Measurements from ENCODE around the gene BEX3. TPM values are rescaled to one million over a fixed set of nuclear protein-coding genes. Genes with fewer than 3 reads are reported as not detected.
A peak's percentile ranks its signal among the peaks of the same experiment; 100 is the strongest.
"Not testable (repeated sequence)": the region's sequence is repeated elsewhere in the genome, so short reads cannot be mapped to it uniquely, and the experiment has no call there.

BEX3 gene
- total and polyA plus RNA-seq, 7 experiments from 2014 or later: 5.9 to 192 (median 66.0) TPM

DNA sequence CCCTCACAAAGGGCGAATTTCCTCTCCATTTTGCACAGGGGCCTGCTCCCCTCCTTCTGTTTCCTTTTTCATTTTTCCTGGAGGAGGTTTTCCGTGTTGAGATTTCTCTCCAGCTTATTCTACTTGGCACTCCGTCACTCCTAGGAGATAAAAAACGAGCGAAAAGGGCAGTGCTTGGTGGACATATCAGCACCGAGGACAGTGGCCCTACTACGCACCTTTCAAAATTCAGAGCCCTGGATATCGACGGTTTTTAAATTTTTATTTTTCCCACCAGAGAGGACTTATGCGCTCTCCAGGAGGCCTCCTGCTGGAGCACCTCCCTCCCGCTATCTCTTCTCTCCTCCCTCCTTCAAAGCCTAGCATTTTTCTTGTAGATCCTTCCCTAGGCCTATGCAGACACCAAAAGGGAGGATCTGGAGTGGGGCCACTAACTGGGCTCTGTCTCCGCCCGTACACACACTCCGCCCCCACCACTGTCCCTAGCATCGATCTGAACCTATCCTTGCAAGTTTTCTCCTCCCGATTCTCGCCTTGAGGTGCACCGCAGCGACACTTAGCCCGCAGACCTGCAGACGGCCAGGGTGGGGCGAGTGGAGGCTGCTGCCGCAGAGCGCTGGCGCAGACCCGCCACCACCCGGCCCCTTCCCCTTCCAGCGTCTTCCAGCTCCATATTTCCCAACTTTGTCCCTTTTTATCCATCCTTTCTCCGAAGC, 28.5 kb upstream of the BEX3 start:
- peaks cover 0 to 8% (median 0%) of the 10 kb centered on the region in 5 donors for H3K27me3 Mint-ChIP-seq
- Histone ChIP-seq H3K4me1 (ENCODE audit: control insufficient read depth in 2 of 2, insufficient read depth in 2 of 2, low read length in 2 of 2) (no peaks in the 10 kb centered on the region), H3K4me3 (ENCODE audit: low read length) (no peak overlapping the region), H3K27me3 (ENCODE audit: control insufficient read depth in 2 of 2, insufficient read depth in 2 of 2, low read length in 2 of 2) (no peaks in the 10 kb centered on the region), H3K9me3 (ENCODE audit: control insufficient read depth in 2 of 3, low read length in 3 of 3) (no peaks in the 10 kb centered on the region), H3K27ac (ENCODE audit: low read depth, low read length) (no peak overlapping the region), H3K36me3 (ENCODE audit: control insufficient read depth in 2 of 3, insufficient read depth in 3 of 3, low read length in 3 of 3) (no peaks in the 10 kb centered on the region)
- ATAC-seq (no peak), DNase-seq (no peak)
- intact Hi-C loops (cut with micrococcal nuclease): loop anchor here in 1 of 2 donors (10.0 kb wide), 1 partner anchor 93 kb away; the partner anchor contains the start of gene TCEAL8
- H3K4me1 Mint-ChIP-seq: peaks cover 0 to 5% (median 3%) of the 10 kb centered on the region in 7 donors
- ChIA-PET CTCF (interaction anchor here (1.1 to 1.7 kb wide), 2 partner anchors 117 to 142 kb away, joined by 3 to 8 read pairs; no protein-coding TSS in a partner anchor), POLR2A (interaction anchor here (1.2 kb wide), 1 partner anchor 9 kb away, joined by 4 read pairs; no protein-coding TSS in a partner anchor)
- no peak overlapping the region for H3K27ac Mint-ChIP-seq
- H3K36me3 Mint-ChIP-seq: no peaks in the 10 kb centered on the region
- no peak overlapping the region for H3K4me3 Mint-ChIP-seq
- no peaks in the 10 kb centered on the region for H3K9me3 Mint-ChIP-seq

DNA sequence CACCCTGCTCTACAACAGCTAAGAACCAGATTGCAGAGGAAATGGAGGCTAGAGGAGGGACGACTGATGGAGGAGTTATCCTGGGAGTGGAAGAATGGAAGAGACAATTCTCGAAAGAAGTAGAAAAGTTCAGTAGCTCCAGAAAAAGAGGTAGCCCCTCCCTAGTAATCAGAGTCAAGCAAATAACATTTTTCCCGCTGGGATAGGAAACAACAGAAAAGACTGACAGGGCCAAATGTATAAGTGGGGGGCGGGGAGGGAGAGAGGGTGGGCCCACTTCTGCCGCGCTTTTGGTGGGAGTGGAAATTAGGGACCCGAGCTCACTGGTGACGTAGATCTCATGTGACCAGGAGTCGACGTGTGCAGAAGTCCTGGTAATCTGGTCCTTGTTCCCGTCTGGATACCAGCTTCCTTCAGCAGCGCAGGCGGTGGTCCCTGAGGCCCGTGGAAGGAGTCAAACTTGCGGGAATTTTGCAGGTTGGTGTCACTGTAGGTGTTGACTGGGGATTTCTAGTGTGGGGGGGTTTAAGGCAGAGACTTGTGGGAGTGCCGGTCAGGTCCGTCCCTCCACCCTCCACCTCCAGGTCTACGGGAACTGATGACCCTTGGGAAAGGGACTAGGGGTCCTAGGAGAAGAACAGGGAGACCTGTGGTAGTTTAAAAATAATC, 20.1 kb upstream of the BEX3 start, which contains the start of gene TCEAL9:
Gene TCEAL9, plus strand, starts transcription at position 377 of the 669 bp plus-strand sequence. CDS start 1,179 bp downstream, outside the sequence.
- Mint-ChIP-seq H3K27ac (peak within 1 kb of the TSS in 8 of 9 donors; percentile 12 to 90 (median 81)), H3K4me3 (peak within 1 kb of the TSS; percentile 79 to 91 (median 88)), H3K9me3 (peaks cover 0 to 3% (median 0%) of the 10 kb centered on the region in 11 donors), H3K36me3 (no peaks in the 10 kb centered on the region), H3K4me1 (peaks cover 0 to 20% (median 11%) of the 10 kb centered on the region in 7 donors), H3K27me3 (peaks cover 0 to 8% (median 0%) of the 10 kb centered on the region in 5 donors)
- ATAC-seq (no peak), DNase-seq (no peak)
- Histone ChIP-seq H3K36me3 (ENCODE audit: control insufficient read depth in 2 of 3, insufficient read depth in 3 of 3, low read length in 3 of 3) (no peaks in the 10 kb centered on the region), H3K4me1 (ENCODE audit: control insufficient read depth in 2 of 2, insufficient read depth in 2 of 2, low read length in 2 of 2) (no peaks in the 10 kb centered on the region), H3K27ac (ENCODE audit: low read depth, low read length) (peak within 1 kb of the TSS; percentile 52), H3K9me3 (ENCODE audit: control insufficient read depth in 2 of 3, low read length in 3 of 3) (no peaks in the 10 kb centered on the region), H3K4me3 (ENCODE audit: low read length) (peak within 1 kb of the TSS; percentile 62), H3K27me3 (ENCODE audit: control insufficient read depth in 2 of 2, insufficient read depth in 2 of 2, low read length in 2 of 2) (no peaks in the 10 kb centered on the region)
- ChIA-PET POLR2A (interaction anchor here (1.0 kb wide), 1 partner anchor 15 kb away, joined by 3 read pairs; no protein-coding TSS in a partner anchor), CTCF (no interaction called here)
- intact Hi-C loops (cut with micrococcal nuclease): loop anchor here in 1 of 2 donors (2.0 kb wide), 2 partner anchors 13 to 21 kb away; partner anchors contain the start of gene BEX3

DNA sequence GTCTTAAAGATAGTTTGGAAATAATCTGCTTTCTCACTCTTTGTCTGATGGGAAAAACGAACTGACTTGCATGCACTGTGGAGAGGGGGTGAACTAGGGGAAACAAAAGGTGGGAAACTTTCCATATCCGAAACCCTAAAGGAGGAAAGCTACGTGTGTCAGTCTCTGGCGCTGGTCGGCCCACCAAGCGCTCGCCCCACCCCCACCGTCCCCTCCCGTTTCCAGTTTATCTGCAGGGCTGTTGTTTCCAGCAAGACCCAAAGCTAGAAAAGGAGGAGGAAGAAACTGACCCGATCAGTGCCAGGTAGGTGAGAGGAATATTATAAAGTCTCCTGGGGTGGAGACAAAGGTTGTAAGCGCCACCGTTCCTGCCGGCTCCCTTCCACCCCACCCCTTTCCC, 19.5 kb upstream of the BEX3 start:
- Mint-ChIP-seq H3K4me3 (peak overlapping the region; percentile 79 to 91 (median 88)), H3K27ac (peak overlapping the region in 5 of 9 donors; percentile 12 to 88 (median 72)), H3K4me1 (peaks cover 0 to 20% (median 11%) of the 10 kb centered on the region in 7 donors), H3K27me3 (peaks cover 0 to 8% (median 0%) of the 10 kb centered on the region in 5 donors), H3K36me3 (no peaks in the 10 kb centered on the region), H3K9me3 (peaks cover 0 to 3% (median 0%) of the 10 kb centered on the region in 11 donors)
- Histone ChIP-seq H3K27me3 (ENCODE audit: control insufficient read depth in 2 of 2, insufficient read depth in 2 of 2, low read length in 2 of 2) (no peaks in the 10 kb centered on the region), H3K27ac (ENCODE audit: low read depth, low read length) (peak overlapping the region; percentile 52), H3K4me3 (ENCODE audit: low read length) (peak overlapping the region; percentile 62), H3K4me1 (ENCODE audit: control insufficient read depth in 2 of 2, insufficient read depth in 2 of 2, low read length in 2 of 2) (no peaks in the 10 kb centered on the region), H3K9me3 (ENCODE audit: control insufficient read depth in 2 of 3, low read length in 3 of 3) (no peaks in the 10 kb centered on the region), H3K36me3 (ENCODE audit: control insufficient read depth in 2 of 3, insufficient read depth in 3 of 3, low read length in 3 of 3) (no peaks in the 10 kb centered on the region)
- intact Hi-C loops (cut with micrococcal nuclease): loop anchor here in 1 of 2 donors (2.0 kb wide), 2 partner anchors 14 to 20 kb away; partner anchors contain the start of gene BEX3
- ATAC-seq: no peak
- no peak for DNase-seq
- ChIA-PET CTCF (no interaction called here), POLR2A (interaction anchor here (1.2 kb wide), 1 partner anchor 10 kb away, joined by 4 read pairs; no protein-coding TSS in a partner anchor)

DNA sequence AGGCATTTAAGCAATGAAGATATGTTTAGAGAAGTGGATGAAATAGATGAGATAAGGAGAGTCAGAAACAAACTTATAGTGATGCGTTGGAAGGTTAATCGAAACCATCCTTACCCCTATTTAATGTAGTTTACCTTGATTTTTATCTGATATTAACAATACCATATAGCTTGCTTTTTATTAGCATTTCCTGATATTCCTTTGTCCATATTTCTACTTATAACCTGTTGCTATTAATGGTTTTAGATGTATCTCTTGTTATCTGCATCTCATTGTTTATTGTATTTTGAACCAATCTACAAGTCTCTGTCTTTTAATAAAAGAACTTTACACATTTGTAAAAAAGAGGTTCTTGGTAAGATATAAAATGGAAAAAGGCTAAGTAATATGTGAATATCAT, 18.5 kb upstream of the BEX3 start:
- Mint-ChIP-seq H3K27ac (peak overlapping the region in 3 of 9 donors; percentile 7 to 81 (median 57)), H3K27me3 (peaks cover 0 to 8% (median 0%) of the 10 kb centered on the region in 5 donors), H3K4me3 (peak overlapping the region in 2 of 10 donors; percentile 17 to 32), H3K36me3 (no peaks in the 10 kb centered on the region), H3K9me3 (peaks cover 0 to 3% (median 0%) of the 10 kb centered on the region in 11 donors), H3K4me1 (peaks cover 0 to 20% (median 11%) of the 10 kb centered on the region in 7 donors)
- Histone ChIP-seq H3K27ac (ENCODE audit: low read depth, low read length) (no peak overlapping the region), H3K9me3 (ENCODE audit: control insufficient read depth in 2 of 3, low read length in 3 of 3) (no peaks in the 10 kb centered on the region), H3K36me3 (ENCODE audit: control insufficient read depth in 2 of 3, insufficient read depth in 3 of 3, low read length in 3 of 3) (no peaks in the 10 kb centered on the region), H3K4me1 (ENCODE audit: control insufficient read depth in 2 of 2, insufficient read depth in 2 of 2, low read length in 2 of 2) (no peaks in the 10 kb centered on the region), H3K27me3 (ENCODE audit: control insufficient read depth in 2 of 2, insufficient read depth in 2 of 2, low read length in 2 of 2) (no peaks in the 10 kb centered on the region), H3K4me3 (ENCODE audit: low read length) (no peak overlapping the region)
- no peak for DNase-seq
- ATAC-seq: no peak
- ChIA-PET CTCF (no interaction called here), POLR2A (interaction anchor here (1.2 kb wide), 1 partner anchor 11 kb away, joined by 4 read pairs; no protein-coding TSS in a partner anchor)
- intact Hi-C loops (cut with micrococcal nuclease): loop anchor here in 1 of 2 donors (2.0 kb wide), 2 partner anchors 15 to 19 kb away; partner anchors contain the start of gene BEX3

DNA sequence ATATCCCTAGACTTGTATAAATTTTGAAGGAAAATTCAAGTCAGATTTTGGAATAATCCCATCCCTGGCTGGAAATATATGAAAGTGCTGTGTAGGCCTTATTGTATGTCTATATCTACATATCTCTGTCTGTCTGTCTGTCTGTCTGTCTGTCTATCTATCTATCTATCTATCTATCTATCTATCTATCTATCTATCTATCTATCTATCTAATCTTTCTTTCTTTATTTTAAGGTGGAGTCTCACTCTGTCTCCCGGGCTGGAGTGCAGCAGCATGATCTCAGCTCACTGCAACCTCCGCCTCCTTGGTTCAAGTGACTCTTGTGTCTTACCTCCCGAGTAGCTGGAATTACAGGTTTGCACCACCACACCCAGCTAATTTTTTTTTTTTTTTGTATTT, 16.7 kb upstream of the BEX3 start:
- H3K9me3 Mint-ChIP-seq; CTCF ChIA-PET; H3K4me3 Mint-ChIP-seq; H3K4me1 ChIP-seq (ENCODE audit: control insufficient read depth in 2 of 2, insufficient read depth in 2 of 2, low read length in 2 of 2); DNase-seq; H3K9me3 ChIP-seq (ENCODE audit: control insufficient read depth in 2 of 3, low read length in 3 of 3); H3K36me3 ChIP-seq (ENCODE audit: control insufficient read depth in 2 of 3, insufficient read depth in 3 of 3, low read length in 3 of 3); H3K27ac ChIP-seq (ENCODE audit: low read depth, low read length); H3K27me3 Mint-ChIP-seq; intact Hi-C loops (cut with micrococcal nuclease); H3K27me3 ChIP-seq (ENCODE audit: control insufficient read depth in 2 of 2, insufficient read depth in 2 of 2, low read length in 2 of 2); H3K36me3 Mint-ChIP-seq; POLR2A ChIA-PET; ATAC-seq; H3K27ac Mint-ChIP-seq; H3K4me3 ChIP-seq (ENCODE audit: low read length): not testable (repeated sequence)
- peaks cover 0 to 20% (median 11%) of the 10 kb centered on the region in 7 donors for H3K4me1 Mint-ChIP-seq

DNA sequence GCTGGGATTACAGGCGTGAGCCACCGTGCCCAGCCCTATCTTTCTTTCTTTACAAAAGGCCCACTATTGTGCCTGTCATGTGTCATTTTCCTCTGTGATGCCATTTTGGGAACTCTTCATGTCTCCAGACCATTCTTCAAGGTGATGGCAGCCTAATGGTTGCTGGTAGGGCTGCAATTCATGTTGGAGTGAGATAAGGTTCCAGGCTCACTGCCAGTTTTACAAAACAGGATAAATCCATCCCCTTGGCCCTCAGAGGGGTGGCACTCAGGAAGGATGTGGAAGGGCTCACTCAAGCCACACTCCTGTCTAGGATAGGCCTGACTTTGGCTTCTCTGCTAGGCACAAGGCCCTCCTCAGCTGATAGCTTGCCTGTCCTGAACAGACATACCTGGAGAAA, 16.2 kb upstream of the BEX3 start:
- DNase-seq (no peak), ATAC-seq (no peak)

More for the DNA sequence above, 16.2 kb upstream of the BEX3 start:
- H3K4me3 ChIP-seq (ENCODE audit: low read length): no peak overlapping the region
- ChIA-PET POLR2A (no interaction called here), CTCF (no interaction called here)
- Mint-ChIP-seq H3K27ac (peak overlapping the region in 1 of 9 donors; percentile 56), H3K4me1 (peaks cover 0 to 20% (median 11%) of the 10 kb centered on the region in 7 donors), H3K4me3 (peak overlapping the region in 1 of 10 donors; percentile 25), H3K36me3 (no peaks in the 10 kb centered on the region), H3K27me3 (peaks cover 0 to 8% (median 0%) of the 10 kb centered on the region in 5 donors), H3K9me3 (peaks cover 0 to 3% (median 0%) of the 10 kb centered on the region in 11 donors)
- H3K9me3 ChIP-seq (ENCODE audit: control insufficient read depth in 2 of 3, low read length in 3 of 3): no peaks in the 10 kb centered on the region
- H3K36me3 ChIP-seq (ENCODE audit: control insufficient read depth in 2 of 3, insufficient read depth in 3 of 3, low read length in 3 of 3): no peaks in the 10 kb centered on the region
- intact Hi-C loops (cut with micrococcal nuclease): no loop called here
- no peaks in the 10 kb centered on the region for H3K4me1 ChIP-seq (ENCODE audit: control insufficient read depth in 2 of 2, insufficient read depth in 2 of 2, low read length in 2 of 2)
- H3K27me3 ChIP-seq (ENCODE audit: control insufficient read depth in 2 of 2, insufficient read depth in 2 of 2, low read length in 2 of 2): no peaks in the 10 kb centered on the region
- no peak overlapping the region for H3K27ac ChIP-seq (ENCODE audit: low read depth, low read length)
